T-helper 1 cell treated with Interleukin-12 subunit alpha and Interleukin-12 subunit beta and Interleukin-4 antibody, amounts not matched to agents 30 ng/mL and 1 ng/mL, for 36 hours (primary cell): ENCODE results near the gene ISLR. TPM values are rescaled to one million over a fixed set of nuclear protein-coding genes. Genes with fewer than 3 reads are reported as not detected.

Experiments
- intact Hi-C: fragments of 100-400 bp; cut with micrococcal nuclease; formaldehyde crosslinking; loops from one replicate; pipeline ENCODE4 v1.15.1; 2024
- total RNA-seq: library from RNA; stranded (reverse); gene quantifications from 2 replicates; pipeline ENCODE4 v1.2.3, GENCODE V29; 2022

Gene ISLR
- total RNA-seq, 1 donor from 2014 or later = not detected

- intact Hi-C loops = no loop called here
These were observed 1.5 kb upstream of the ISLR start for GRCh38 chr15:74171965-74172541.

- intact Hi-C loops = no loop called here
These were observed 670 bp upstream of the ISLR start for GRCh38 chr15:74172701-74173379.

DNA sequence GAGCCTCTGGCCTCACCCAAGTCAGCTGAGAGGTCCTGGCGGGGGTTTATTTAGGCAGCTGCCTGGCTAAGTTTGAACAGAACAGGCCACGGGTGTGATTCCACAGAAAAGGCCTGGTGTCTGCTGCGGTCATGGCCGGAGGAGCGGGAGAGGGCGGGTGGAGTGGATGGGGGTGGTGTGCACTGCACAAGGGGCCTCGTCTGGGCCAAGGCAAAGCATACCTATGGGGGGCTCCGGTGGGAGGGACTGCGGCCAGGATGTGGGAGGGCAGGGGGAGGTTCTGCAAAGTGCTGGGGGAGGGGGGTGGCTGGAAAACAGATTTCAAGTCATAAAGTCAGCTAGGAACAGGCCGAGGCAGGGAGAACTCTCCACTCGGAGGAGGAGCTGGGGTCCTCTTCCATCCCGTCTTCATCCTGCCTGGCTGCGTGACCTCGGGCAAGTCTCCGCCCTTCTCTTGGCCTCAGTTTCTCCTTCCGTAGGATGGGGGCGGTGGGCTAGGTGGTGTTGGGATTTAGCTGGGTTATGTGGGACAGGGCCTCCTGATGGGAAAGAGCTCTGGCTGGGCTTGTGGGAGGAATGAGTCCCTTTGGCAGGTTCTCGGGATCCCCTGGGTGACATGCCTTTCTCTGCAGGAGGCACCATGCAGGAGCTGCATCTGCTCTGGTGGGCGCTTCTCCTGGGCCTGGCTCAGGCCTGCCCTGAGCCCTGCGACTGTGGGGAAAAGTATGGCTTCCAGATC, 878 bp downstream of the ISLR start:
- intact Hi-C loops = no loop called here

- intact Hi-C loops = no loop called here
These were observed 1.4 kb downstream of the ISLR start for GRCh38 chr15:74174958-74175253.

- intact Hi-C loops = no loop called here
These were observed 2.0 kb downstream of the ISLR start for GRCh38 chr15:74175271-74176191.

GRCh38 chr15:74176262-74177214, 3.0 kb downstream of the ISLR start:
- intact Hi-C loops = no loop called here

DNA sequence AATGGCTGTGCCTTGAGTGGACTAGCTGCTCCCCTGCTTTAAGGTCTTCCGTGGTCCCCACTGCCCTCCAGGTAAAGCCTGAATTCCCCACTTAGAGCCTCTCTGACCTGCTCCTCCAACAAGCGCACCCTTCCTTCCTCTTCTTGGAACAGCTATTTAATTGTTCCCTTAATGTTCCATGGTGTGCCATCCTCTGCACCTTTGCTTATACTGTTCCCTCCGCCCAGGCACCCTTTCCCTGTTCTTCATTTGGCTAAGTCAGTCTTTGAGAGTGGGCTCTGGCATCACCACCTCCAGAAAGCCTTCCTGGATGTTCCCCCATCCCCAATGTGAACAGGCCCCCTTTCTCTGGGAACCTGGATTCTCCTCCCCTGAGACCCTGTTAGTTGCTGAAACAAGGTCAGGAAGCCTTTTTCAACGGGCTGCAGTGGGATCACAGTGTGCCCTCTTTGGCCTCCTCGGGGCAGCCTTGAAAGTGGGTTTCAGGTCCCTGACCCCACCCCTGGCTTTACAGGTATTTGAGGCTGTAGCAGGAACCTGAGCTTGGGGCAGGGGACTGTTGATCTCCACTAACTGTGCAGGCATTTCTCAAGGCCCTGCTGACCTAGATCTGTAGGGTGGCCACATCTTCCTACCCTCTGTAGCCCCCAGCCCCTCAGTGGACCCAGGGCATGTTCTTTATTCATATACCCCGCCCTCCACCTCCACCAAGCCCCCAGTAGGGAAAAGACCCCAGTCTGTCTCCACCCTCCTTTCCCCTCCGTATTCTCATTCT, 5.0 kb downstream of the ISLR start:
- intact Hi-C loops = no loop called here

- intact Hi-C loops = no loop called here
These were observed 5.8 kb downstream of the ISLR start for GRCh38 chr15:74179101-74179841.

GRCh38 chr15:74179983-74180880, 6.7 kb downstream of the ISLR start:
- intact Hi-C loops = no loop called here

DNA sequence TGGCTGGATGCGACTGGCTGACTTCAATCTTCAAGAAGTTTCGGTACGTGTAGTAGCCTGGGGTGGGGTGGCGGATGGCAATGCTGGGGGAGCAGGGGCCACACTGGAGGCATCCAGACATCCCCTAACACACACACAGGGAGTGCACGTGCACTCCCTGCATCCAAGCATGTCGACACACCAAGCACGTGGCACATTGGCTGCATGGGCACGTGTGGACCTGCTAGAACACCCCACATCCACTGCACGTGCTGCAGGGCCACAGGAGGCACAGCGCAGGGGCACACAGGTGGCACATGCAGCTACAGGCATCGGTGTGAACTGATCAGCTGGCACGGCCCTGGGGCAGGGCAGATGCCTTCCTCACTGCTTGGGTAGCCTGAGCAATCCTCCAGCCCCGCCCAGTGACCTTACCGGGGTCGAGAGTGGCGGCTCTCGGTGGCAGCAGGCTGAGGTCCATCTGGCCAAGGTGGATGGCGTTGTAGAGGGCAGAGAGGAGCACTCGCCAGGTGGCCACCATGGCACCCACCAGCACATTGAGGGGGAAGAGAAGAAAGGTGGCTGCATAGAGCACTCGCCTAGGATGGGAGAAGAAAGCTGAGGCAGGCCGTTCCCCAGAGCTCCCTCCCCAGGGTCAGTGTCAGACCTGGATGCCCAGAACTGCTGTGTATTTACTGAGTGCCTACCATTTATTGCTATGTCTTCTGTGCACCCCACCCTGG, 7.5 kb downstream of the ISLR start:
- intact Hi-C loops = no loop called here

DNA sequence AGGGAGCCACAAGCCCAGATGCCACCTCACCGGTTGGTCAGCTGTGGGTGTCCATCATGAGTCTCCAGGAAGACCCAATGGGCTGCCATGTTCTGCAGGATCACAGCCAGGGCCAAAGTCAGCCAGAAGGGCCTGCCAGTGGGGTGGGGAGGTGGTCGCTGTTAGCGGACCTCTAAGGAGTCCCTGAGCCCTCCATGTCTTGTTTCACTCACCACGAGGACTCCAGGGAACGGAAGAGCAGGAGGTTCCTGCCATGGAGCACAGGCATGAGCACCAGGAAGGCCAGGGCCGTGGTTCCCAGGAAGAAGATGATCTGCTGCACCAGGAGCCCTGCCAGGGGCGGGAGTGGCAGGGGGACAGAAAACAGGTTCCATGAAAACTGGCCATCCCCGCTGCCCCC, 8.6 kb downstream of the ISLR start:
- intact Hi-C loops = no loop called here

GRCh38 chr15:74184582-74185091, 11.1 kb downstream of the ISLR start:
- intact Hi-C loops = no loop called here

DNA sequence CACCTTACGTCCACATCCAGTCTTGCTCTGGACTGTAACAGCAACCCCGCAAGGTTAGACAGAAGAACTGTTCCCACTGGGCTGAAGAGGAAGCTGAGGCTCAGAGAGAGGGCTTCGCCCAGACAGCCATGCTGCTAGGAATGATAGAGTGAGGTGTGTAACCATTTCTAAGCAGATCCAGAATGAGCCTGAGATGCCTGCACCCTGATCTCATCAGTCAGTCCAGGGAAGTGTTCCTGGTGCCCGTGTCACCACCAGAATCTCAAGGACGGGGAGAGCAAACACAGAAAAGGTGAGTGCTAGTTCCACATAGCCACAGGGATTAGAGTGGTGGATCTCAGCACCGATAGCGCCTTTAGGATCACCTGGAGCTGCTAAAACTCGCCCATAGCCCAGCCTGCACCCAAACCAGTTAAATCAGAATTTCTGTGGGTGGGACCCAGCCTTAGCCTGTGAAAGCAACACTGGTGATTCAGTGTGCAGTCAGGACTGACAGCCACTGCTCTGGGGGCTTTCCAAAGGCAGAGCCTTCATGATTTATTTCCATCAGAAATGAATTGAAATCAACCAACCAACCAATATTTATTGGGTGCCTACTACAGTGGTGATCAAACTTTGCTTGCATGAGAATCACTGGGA, 12.3 kb downstream of the ISLR start:
- intact Hi-C loops = no loop called here

GRCh38 chr15:74188216-74188615, 14.7 kb downstream of the ISLR start:
- intact Hi-C loops = no loop called here

DNA sequence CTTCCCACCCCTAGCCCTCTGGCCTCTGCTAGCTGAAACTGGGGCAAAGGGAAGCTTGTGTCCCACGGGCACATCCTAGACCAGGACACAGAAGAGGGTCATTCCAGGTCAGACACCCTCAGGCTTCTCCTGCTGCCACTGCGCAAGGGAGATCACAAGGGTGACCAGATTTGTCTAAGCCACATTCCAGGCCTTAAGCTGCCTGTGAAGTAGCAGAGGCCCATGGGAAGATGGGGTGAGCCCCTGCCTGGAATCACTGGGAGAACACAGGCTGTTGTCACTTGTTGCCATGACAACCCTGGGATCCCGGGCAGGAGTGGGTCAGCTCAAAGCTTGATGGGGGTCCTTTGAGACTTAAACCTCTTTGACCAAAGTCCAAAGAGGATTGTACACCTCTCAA, 18.3 kb downstream of the ISLR start:
- intact Hi-C loops = no loop called here

DNA sequence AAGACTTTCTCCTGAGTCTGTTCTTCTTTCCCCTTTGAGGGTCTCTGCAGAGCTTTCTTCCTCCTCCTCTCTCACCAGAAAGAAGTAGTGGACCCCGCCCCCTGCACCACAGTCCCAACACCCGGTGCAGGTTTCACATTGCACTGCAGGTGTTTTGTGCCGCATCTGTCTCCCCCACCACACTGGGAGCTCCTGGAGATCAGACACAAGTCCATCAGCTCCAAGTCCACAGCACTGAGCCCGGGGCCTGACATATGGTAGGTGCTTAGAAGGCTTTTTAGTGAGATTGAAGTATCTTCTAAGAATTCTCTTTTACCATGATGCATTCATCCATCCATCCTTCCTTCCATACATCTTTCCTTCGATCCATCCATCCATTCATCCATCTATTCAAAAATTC, 19.2 kb downstream of the ISLR start:
- intact Hi-C loops = no loop called here

DNA sequence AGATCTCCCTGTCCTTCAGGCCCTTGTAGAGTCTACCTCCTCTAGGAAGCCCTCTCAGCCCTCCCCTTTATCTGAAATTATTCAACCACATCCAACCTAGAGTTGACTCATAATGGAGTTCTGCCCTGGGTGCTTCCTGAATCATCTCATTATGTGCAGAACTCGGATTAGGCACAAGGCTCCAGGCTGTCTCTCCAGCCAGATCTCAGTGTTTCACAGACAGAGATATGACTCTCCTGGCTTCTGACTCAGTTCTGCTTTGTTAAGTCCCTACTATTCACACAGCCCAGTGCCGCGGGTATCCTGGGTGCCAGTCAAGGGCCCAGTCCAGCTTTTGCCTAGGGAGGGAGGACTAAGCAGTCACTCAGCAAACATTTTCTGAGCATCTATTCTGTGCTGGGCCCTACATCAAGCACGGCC, 19.8 kb downstream of the ISLR start:
- intact Hi-C loops = no loop called here
